Measurements from ENCODE around the gene ABCC10.
"Not testable (repeated sequence)": the region's sequence is repeated elsewhere in the genome, so short reads cannot be mapped to it uniquely, and the experiment has no call there.

ABCC10 gene

DNA sequence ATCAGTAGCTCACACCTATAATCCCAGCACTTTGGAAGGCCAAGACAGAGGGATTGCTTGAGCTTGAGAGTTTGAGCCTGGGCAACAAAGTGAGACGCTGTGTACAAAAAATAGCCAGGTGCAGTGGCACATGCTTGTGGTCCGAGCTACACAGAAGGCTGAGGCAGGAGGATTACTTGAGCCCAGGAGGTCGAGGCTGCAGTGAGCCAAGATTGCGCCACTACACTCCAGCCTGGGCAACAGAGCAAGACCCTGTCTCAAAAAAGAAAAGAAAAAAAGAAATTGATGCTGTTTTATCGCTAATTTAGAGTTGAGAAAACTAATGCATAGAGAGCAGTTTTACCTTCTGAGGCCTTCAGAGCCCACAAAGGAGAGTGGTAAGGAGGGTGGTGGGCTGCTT is 71.0 kb downstream of the ABCC10 start:
- not testable (repeated sequence) for DNase-seq

- DNase-seq, result no peak
Measured at GRCh38 chr6:43499028-43499815, 71.9 kb downstream of the ABCC10 start.
